SK-N-SH treated with all-trans-retinoic acid at 6 μM for 48 hours (cell line): Measurements from ENCODE around the gene RNASEH2C.

ENCODE experiments used
- CSDC2 ChIP-seq: fragments of 250-450 bp; sonication (Bioruptor Pico); IDR thresholded peaks from 2 replicates; pipeline ENCODE4 v1.5.0; 2020; ENCODE audit warnings: mild to moderate bottlenecking, moderate library complexity
- GLIS3 ChIP-seq: fragments of 250-450 bp; sonication (Bioruptor Pico); IDR thresholded peaks from 2 replicates; pipeline ENCODE4 v1.5.0; 2020; ENCODE audit warnings: mild to moderate bottlenecking, moderate library complexity
- ZC3H10 ChIP-seq: fragments of 250-450 bp; sonication (Bioruptor Pico); IDR thresholded peaks from 2 replicates; pipeline ENCODE4 v1.5.1; 2021; ENCODE audit warnings: mild to moderate bottlenecking, moderate library complexity
- ZFP30 ChIP-seq: fragments of 450-650 bp; formaldehyde crosslinking; IDR thresholded peaks from 2 replicates; pipeline ENCODE4 v1.5.0; 2022; ENCODE audit warnings: mild to moderate bottlenecking, moderate library complexity
- TF ChIP-seq, protein P1 (sequence below): fragments of 250-450 bp; sonication (Bioruptor Pico); IDR thresholded peaks from 2 replicates; pipeline ENCODE4 v1.5.1; 2021; ENCODE audit warnings: mild to moderate bottlenecking, moderate library complexity

- no peak for TF ChIP-seq GLIS3 (CRISPR knock-in tag)
- no peak for TF ChIP-seq ZC3H10 (CRISPR knock-in tag)
- no peak for TF ChIP-seq CSDC2 (CRISPR knock-in tag)
- TF ChIP-seq ZFP30 (CRISPR knock-in tag): no peak
- TF ChIP-seq, protein P1, sequence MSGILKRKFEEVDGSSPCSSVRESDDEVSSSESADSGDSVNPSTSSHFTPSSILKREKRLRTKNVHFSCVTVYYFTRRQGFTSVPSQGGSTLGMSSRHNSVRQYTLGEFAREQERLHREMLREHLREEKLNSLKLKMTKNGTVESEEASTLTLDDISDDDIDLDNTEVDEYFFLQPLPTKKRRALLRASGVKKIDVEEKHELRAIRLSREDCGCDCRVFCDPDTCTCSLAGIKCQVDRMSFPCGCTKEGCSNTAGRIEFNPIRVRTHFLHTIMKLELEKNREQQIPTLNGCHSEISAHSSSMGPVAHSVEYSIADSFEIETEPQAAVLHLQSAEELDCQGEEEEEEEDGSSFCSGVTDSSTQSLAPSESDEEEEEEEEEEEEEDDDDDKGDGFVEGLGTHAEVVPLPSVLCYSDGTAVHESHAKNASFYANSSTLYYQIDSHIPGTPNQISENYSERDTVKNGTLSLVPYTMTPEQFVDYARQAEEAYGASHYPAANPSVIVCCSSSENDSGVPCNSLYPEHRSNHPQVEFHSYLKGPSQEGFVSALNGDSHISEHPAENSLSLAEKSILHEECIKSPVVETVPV (CRISPR knock-in tag): no peak
Observed at GRCh38 chr11:65741185-65741584, 20.6 kb upstream of the RNASEH2C start.
